ENCODE data around the gene SSH3. TPM values are rescaled to one million over a fixed set of nuclear protein-coding genes. Genes with fewer than 3 reads are reported as not detected.

Gene SSH3
- total RNA-seq, 1 donor from 2014 or later: 55.4 TPM

DNA sequence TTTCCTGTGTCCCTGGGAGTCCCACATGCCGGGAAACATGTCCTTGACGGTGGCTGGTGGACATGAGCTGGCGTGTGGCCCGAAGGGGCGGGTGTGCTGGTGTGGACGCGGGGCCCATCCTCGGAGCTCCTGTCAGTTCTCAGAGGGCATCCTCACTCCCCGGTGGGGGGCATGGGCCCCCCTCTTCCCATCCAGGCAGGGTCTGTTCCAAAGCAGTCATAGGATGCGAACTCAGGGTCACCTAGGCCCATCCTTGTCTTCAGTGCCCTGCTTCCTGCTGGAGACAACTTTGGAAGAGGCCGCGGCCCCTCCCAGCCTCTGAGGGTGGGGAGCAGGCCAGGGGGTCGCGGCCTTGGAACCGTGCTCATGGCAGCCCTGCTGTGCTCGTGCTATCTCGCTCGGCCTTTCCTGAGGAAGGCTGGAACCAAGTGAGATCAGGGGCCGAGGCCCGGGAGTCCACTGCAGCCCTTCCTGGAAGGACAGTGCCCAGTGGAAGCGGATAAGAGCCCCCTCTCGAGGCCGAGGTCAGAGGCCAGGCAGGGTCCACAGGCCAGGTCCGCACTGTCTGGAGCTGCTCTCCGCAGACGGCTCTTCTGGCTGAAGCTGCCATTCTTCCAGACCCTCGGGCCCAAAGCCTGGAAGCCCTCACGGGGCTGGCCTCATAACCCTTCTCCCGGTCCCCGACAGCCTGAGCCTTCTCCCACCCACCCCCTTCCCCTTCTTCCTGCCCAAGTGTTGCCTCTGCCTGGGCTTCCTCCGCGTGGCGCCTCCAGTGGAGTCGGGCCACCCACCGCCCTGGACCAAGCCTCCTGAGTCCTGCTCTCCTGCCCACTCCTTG, 28.3 kb upstream of the SSH3 start:
- TF ChIP-seq, protein P1, sequence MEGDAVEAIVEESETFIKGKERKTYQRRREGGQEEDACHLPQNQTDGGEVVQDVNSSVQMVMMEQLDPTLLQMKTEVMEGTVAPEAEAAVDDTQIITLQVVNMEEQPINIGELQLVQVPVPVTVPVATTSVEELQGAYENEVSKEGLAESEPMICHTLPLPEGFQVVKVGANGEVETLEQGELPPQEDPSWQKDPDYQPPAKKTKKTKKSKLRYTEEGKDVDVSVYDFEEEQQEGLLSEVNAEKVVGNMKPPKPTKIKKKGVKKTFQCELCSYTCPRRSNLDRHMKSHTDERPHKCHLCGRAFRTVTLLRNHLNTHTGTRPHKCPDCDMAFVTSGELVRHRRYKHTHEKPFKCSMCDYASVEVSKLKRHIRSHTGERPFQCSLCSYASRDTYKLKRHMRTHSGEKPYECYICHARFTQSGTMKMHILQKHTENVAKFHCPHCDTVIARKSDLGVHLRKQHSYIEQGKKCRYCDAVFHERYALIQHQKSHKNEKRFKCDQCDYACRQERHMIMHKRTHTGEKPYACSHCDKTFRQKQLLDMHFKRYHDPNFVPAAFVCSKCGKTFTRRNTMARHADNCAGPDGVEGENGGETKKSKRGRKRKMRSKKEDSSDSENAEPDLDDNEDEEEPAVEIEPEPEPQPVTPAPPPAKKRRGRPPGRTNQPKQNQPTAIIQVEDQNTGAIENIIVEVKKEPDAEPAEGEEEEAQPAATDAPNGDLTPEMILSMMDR (IDR thresholded peaks at IDR 0.05; ENCODE audit: unreplicated experiment): no peak
- H3K27me3 Mint-ChIP-seq (ENCODE audit: low read depth): no peaks in the 10 kb centered on the region
- no peaks in the 10 kb centered on the region for H3K9me3 Mint-ChIP-seq
- no peak for DNase-seq (ENCODE audit: low spot score in 2 of 2, unreplicated experiment in 2 of 2)
- H3K36me3 Mint-ChIP-seq: peaks cover 5% of the 10 kb centered on the region
- peaks cover 14% of the 10 kb centered on the region for H3K4me1 Mint-ChIP-seq
- no peak overlapping the region for H3K27ac Mint-ChIP-seq
- no peak overlapping the region for H3K4me3 Mint-ChIP-seq

DNA sequence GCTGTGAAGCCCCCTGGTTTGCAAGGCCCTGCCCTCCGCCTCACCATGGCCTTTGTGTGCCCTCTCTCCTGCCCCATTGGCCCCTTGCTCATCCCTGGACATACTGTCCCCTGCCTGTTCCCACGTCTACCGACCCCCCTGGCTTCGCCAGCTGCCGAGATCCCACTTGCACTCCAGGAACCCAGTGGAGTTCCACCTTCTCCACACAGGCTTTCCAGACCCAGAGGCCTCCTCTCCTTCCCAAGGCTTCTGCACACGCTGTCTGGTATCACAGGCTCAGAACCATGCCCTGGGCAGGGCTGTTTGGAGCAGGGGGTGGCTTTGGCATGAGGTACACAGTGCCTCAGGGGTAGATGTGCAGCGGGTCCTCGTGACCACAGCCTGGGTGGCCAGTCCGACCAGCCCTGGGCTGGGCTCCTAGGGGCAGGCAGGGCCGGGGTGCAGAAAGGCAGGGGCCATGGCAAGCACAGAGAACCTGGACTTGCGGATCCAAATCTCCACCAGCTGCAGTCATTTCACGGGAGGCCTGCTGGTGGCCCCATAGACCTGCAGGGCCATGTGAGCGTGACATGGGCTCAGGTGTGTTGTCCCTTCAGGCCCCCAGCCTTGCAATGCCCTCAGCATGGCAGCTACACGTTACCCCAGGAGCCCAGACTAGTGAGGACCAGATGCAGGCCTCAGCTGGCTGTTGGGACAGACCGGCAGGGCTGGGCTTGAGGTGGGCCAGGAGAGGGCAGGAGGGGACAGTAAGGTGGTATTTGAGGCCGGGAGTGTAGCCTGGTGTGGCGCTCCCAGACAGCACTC, 27.5 kb upstream of the SSH3 start:
- DNase-seq (ENCODE audit: low spot score in 2 of 2, unreplicated experiment in 2 of 2): no peak
- TF ChIP-seq, protein P1 (IDR thresholded peaks at IDR 0.05; ENCODE audit: unreplicated experiment): no peak
- no peaks in the 10 kb centered on the region for H3K9me3 Mint-ChIP-seq
- H3K4me3 Mint-ChIP-seq: no peak overlapping the region
- peaks cover 5% of the 10 kb centered on the region for H3K36me3 Mint-ChIP-seq
- no peak overlapping the region for H3K27ac Mint-ChIP-seq
- H3K27me3 Mint-ChIP-seq (ENCODE audit: low read depth): no peaks in the 10 kb centered on the region
- peaks cover 6% of the 10 kb centered on the region for H3K4me1 Mint-ChIP-seq

DNA sequence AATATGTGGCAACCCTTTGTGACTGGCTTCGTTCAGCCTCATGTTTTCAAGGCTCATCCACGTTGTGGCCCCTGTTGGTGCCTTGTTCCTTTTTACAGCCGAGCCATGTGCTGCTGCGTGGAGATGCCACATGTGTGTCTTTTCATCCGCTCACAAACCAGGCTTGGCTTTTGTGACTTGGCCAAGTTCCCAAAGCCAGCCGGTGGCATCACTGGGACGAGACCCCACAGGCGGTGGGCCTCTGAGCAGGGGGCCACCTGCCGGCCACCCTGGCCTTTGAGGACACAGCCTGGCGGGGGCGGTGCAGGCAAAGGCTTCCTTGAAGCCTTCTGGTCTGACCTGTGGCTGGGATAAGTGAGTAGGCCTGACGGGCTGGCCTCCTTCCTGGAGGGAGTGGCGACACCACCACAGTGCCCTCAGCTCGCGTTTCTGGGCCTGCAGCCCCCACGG, 26.5 kb upstream of the SSH3 start:
- TF ChIP-seq, protein P1 (IDR thresholded peaks at IDR 0.05; ENCODE audit: unreplicated experiment): no peak
- Mint-ChIP-seq H3K4me1 (no peaks in the 10 kb centered on the region), H3K27ac (no peak overlapping the region), H3K36me3 (peaks cover 5% of the 10 kb centered on the region), H3K9me3 (no peaks in the 10 kb centered on the region), H3K4me3 (no peak overlapping the region), H3K27me3 (ENCODE audit: low read depth) (no peaks in the 10 kb centered on the region)
- no peak for DNase-seq (ENCODE audit: low spot score in 2 of 2, unreplicated experiment in 2 of 2)

DNA sequence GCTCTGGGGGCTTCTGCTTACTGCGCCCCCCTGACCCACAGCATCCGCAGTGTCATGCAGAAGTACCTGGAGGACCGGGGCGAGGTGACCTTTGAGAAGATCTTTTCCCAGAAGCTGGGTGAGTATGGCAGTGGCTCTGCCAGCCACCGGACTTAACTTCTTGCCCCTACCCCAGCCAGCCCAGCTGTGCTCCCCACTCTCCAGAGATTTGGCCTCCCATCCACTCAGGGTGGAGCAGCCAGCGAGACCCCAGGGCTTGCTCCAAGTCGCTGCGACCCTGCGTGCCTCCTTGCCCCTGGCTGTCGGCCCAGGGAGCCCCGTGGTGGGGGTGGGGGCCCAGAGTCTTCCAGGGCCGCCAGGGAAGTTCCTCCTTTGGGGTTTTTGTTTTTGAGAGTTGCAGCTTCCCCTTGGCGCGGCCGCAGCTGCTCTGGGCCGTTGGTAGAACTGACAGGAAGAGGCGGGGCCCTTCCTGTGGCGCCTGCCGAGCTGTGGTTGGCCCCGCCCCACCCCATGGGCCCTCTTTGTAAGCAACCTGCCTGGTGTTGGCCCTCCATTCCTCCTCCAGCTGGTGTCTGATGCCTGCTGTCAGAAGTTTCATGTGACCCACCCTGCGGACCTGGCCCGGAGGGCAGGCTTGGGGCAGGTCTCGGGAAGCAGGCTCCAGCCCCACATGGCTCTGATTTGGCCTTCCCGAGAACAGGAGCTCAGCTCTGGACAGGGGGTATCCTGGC, 25.9 kb upstream of the SSH3 start:
- no peak overlapping the region for H3K27ac Mint-ChIP-seq
- no peak for DNase-seq (ENCODE audit: low spot score in 2 of 2, unreplicated experiment in 2 of 2)
- no peaks in the 10 kb centered on the region for H3K9me3 Mint-ChIP-seq
- H3K4me1 Mint-ChIP-seq: no peaks in the 10 kb centered on the region
- H3K27me3 Mint-ChIP-seq (ENCODE audit: low read depth): no peaks in the 10 kb centered on the region
- TF ChIP-seq, protein P1 (IDR thresholded peaks at IDR 0.05; ENCODE audit: unreplicated experiment): no peak
- no peak overlapping the region for H3K4me3 Mint-ChIP-seq
- H3K36me3 Mint-ChIP-seq: peaks cover 6% of the 10 kb centered on the region

DNA sequence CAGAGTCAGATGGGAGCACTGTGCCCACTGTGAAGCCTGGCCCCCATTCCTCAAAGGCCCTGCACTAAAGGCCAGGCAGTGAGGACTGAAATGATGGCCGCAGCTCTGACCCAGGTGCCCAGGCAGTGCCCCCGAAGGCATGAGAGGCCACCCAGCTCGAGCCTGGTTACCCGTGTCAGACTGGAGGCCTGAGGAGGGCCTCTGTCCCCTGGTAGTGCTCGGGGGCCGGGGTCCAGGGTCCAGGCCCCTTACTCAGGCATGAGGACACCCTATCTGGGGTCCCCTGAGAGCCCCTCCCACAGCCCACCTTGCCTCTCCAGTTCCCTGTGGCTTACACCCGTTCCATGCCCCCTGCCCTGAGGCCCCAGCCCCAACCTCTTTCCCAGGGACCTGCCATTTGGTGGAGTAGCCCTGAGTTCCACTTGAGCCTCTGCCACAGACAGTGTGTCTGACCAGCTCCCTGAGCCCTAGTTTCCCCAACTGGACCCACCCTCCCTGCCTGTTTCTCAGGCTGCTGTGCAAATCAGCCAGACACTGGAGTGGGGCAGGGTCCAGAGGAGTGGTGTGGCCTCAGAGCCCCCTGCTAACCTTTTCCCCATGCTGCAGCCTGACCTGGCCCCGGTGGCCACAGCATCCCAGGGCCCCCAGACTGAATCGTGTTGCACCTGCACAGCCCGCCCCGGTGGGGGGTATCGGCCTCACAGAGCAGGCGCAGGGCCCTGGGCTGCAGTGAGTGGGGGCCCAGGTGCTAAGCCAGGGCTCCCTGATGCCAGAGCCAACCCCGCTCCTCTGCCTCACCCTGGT, 25.0 kb upstream of the SSH3 start:
- H3K4me1 Mint-ChIP-seq: no peaks in the 10 kb centered on the region
- H3K9me3 Mint-ChIP-seq: no peaks in the 10 kb centered on the region
- no peak overlapping the region for H3K4me3 Mint-ChIP-seq

More for the DNA sequence above, 25.0 kb upstream of the SSH3 start:
- Mint-ChIP-seq H3K36me3 (peaks cover 8% of the 10 kb centered on the region), H3K27ac (no peak overlapping the region), H3K27me3 (ENCODE audit: low read depth) (no peaks in the 10 kb centered on the region)
- no peak for DNase-seq (ENCODE audit: low spot score in 2 of 2, unreplicated experiment in 2 of 2)
- TF ChIP-seq, protein P1 (IDR thresholded peaks at IDR 0.05; ENCODE audit: unreplicated experiment): no peak

Data from mesothelial cell of epicardium (in vitro differentiated cells).